ENCODE data around the gene FBXO38.

The FBXO38 gene

GRCh38 chr5:148483750-148484149 is 100.0 kb downstream of the FBXO38 start:
- DNase-seq (ENCODE audit: extremely low read depth, low read depth): no peak
- no peak for TF ChIP-seq CTCF (IDR thresholded peaks at IDR 0.05; ENCODE audit: low read depth, low read length)

DNA sequence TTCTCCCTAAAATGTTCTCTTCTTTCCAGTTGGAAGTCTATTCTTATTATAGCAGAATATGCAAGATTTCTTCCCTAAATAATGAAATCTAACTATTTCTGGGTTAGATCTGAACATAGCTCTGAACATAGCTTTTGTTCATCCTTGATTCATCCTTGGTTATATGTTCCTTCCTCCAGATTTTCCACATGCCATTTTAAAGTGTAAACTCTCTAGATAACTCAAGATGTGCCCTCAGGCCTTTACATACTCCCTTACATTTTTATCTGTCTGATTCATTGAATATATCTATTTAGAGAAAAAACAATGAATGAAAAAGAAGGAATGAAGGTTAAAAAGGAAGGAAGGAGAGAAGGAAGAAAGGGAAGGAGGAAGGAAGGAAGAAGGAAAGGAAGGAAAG is 100.9 kb downstream of the FBXO38 start:
- DNase-seq (ENCODE audit: extremely low read depth, low read depth): no peak
- no peak for TF ChIP-seq CTCF (IDR thresholded peaks at IDR 0.05; ENCODE audit: low read depth, low read length)

DNA sequence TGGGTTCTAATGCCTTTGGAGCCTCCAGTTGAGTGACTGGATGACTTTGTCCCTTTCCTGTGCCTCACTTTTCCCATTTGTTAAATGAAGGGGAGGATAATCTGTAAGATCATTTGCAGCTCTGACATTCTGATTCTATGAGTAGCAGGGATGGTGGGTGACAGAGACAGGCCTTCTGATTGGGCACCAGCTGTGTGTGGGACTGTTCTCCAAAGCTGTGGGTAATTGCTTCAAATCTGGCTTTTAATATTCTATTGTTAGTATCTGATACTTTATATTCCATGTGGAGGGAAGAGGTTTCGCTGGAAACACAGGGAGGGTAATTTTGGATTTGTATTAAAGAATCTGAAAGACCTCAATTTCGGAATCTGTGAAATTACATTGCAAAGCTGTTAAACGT is 102.7 kb downstream of the FBXO38 start:
- no peak for TF ChIP-seq CTCF (IDR thresholded peaks at IDR 0.05; ENCODE audit: low read depth, low read length)
- DNase-seq (ENCODE audit: extremely low read depth, low read depth): no peak

GRCh38 chr5:148488757-148489156 is 105.0 kb downstream of the FBXO38 start:
- no peak for DNase-seq (ENCODE audit: extremely low read depth, low read depth)
- no peak for TF ChIP-seq CTCF (IDR thresholded peaks at IDR 0.05; ENCODE audit: low read depth, low read length)

DNA sequence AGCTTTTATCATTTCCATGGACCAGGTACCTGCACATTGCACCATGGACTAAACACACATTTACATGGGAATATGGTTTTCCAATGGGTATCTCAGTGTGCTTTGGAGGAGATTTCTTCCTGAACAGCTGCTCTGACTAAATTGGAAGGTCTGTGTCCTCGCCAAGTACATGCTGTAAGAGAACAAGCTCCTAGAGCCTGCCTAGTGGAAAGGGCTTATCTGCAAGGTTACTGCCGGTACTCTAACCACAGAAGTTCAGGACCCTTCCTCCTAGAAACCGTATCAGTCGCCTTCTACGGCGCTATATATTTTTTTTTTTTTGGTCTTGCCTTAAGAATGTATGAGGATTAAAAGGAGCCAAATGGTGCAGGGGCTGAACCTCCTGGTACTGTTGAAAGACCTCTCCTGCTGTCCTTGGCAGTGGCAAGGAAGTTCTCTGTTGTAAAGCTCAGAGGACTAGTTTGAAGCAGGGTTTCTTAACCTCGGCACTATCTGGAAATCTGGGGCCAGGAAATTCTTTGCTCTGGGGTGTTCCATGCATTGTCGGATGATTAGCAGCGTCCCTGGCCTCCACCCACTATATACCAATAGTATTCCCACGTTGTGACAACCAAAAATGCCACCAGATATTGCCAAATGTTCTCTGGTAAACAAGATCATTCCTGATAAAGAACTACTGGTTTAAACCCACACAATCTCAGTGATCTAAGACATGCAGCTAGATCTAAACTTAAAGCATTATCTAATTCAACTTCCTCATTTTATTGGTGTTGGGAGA is 107.4 kb downstream of the FBXO38 start:
- no peak for TF ChIP-seq CTCF (IDR thresholded peaks at IDR 0.05; ENCODE audit: low read depth, low read length)
- no peak for DNase-seq (ENCODE audit: extremely low read depth, low read depth)

DNA sequence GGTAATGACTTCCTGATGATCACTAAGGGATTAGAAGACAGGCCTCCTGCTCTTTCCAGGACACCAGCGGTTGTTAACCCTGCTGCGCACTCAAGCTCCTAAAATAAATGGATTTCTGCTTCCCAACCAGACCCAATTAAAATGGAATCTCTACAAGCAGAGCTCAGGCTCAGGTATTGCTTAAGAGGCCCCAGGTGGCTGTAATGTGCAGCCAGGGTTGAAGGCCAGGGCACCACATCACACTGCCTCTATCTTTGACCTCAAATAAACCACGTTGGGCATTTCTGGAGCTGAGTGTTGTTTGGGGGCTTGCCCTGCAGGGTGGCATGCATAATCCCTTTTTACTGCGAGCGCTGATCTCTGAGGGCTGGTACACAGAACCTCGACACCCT is 108.0 kb downstream of the FBXO38 start:
- no peak for TF ChIP-seq CTCF (IDR thresholded peaks at IDR 0.05; ENCODE audit: low read depth, low read length)

DNA sequence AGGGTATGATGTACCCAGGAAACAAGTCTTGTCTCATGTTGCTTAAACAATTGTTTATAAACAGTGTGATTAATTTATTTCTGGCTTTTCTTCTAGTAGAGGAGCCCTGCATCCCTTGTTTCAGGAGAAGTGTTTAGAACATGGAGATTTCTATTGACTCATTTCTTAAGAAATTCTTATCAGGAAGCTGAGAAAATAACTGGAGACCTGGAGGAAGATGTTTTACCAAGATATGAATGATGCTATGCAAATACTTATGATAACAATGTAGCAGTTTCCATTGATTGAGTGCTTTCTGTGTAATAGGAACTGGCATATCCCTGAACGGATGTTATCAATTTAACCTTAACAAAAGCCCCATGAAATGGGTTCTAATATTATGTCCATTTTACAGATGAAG is 108.6 kb downstream of the FBXO38 start:
- TF ChIP-seq CTCF (IDR thresholded peaks at IDR 0.05; ENCODE audit: low read depth, low read length): no peak
- DNase-seq (ENCODE audit: extremely low read depth, low read depth): no peak

More for the DNA sequence above, 108.0 kb downstream of the FBXO38 start:
- no peak for DNase-seq (ENCODE audit: extremely low read depth, low read depth)

Data from AG09319 (cell line).